Ureter (tissue), 1 donor: Measurements from ENCODE around the gene ACTN2. TPM values are rescaled to one million over a fixed set of nuclear protein-coding genes. Genes with fewer than 3 reads are reported as not detected.

Source experiments
- DNase-seq: peaks from one replicate; pipeline ENCODE4 v3.0.0-alpha.2; 2020; ENCODE audit warnings: low spot score
- total RNA-seq: library from RNA; stranded (reverse); gene quantifications from one replicate; pipeline ENCODE4 v1.2.4, GENCODE V29; 2023
- donor health status: DM: yes; HTN: yes; CAD: no.

Gene ACTN2
- total RNA-seq, 1 donor from 2014 or later, result 6.7 TPM

DNA sequence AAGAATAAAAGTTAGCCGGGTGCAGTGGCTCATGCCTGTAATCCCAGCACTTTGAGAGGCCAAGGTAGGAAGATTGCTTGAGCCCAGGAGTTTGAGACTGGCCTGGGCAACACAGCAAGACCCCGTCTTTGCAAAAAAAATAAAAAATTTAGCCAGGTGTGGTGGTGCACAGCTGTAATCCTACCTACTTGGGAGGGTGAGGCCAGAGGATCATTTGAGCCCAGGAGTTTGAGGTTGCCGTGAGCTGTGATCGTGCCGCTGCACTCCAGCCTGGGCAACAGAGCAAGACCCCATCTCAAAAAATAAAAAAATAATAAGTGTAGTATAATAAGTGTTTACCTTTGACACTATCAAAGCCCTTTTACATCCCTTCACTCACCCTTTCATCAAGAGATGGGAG, 5.0 kb downstream of the ACTN2 start:
- no peak for DNase-seq

- no peak for DNase-seq
These were observed 5.8 kb downstream of the ACTN2 start for GRCh38 chr1:236692128-236692527.

DNA sequence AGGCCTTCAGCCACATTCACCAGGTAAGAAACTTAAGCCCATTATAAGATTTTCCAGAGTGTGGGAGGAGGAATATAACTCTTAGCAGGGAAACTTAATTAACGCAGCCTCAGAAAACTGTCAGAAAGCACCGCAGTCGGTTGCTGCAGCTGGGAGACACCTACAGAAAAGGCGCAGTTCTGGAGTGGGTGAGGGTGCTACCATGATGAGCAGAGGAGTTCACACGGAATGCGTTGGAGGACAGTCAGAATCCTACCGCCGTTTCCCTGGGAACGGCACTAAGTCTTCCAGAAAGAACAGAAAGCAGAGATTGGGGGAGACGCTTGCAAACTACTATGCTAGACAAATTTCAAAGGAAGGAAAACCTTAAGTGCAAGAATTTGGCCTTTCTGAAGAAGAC, 6.4 kb downstream of the ACTN2 start:
- no peak for DNase-seq

DNA sequence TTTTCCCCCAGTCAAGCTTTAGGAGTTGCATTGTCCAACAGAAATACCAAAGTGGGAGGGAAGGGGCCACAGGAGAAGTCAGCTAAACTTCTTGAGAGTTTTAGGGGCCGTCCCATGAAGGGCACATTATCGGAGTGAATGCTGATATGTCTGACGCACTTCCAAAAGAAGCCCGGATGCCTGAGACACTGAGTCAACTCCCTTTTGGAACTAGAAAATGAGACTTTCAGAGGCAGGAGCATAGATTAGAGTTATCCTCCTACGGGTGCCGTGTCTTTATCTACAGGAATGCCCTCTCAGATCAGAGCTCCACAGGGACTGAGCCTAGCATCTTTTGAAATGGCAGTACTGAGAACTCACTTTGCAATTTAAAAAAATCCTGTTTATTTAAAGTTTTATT, 13.1 kb downstream of the ACTN2 start:
- DNase-seq, result no peak

GRCh38 chr1:236700903-236701302, 14.6 kb downstream of the ACTN2 start:
- DNase-seq, result no peak

GRCh38 chr1:236701782-236702181, 15.5 kb downstream of the ACTN2 start:
- DNase-seq, result no peak

DNA sequence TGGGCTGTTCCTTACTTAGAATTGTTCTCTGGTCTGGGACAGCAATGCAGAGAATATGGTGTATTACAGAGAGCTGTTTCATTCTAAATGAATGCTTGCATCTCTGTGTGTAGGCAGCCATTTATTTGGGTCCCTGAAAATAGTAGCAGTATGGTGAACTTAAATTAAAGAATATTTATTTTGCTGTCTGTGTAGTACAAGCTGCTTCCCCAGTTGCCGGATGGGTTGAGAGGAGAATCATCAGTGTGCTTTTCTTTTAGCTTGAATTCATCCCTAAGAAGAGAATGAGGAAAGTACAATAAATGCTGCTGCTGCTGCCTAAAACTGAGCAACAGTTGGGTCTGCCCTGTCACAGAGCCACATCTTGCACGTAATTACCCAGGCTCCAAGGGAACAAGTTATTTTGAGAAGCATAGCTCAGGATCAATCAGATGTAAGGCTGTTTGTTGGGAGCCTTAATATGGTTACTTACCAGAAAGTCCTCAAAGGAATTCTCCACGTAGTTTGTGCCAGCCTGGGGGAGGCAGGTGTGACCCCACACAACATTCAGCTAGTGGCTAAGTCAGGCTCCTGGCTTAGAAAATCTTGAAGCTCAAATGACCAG, 16.6 kb downstream of the ACTN2 start:
- DNase-seq, result no peak

GRCh38 chr1:236705771-236706170, 19.5 kb downstream of the ACTN2 start:
- no peak for DNase-seq

DNA sequence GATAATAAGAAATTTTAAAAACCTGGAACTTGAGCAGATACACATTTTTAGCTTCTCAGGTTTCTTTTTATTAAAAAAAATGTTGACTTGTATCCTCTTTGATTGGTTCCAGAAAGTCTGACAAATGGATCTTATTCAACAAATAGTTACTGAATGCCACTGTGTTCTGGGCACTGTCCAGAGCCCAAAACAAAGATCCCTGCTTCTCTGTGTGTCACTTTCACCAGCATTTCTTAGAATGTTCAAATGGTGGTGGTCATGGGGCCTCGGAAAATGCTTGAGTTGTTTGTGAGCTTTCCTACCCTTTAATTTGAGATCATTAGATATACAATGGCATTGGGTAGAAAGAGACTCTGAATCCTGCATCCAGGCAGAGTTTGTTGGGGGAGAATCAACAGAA, 19.9 kb downstream of the ACTN2 start:
- DNase-seq, result no peak

- DNase-seq, result no peak
These were observed 24.1 kb downstream of the ACTN2 start for GRCh38 chr1:236710328-236710892.

- DNase-seq, result no peak
These were observed 29.9 kb downstream of the ACTN2 start for GRCh38 chr1:236716160-236716559.

- no peak for DNase-seq
These were observed 31.5 kb downstream of the ACTN2 start for GRCh38 chr1:236717811-236718210.

- DNase-seq, result no peak
These were observed 32.0 kb downstream of the ACTN2 start for GRCh38 chr1:236718328-236718727.

GRCh38 chr1:236720206-236720605, 33.9 kb downstream of the ACTN2 start:
- DNase-seq, result no peak

GRCh38 chr1:236720611-236721010, 34.3 kb downstream of the ACTN2 start:
- no peak for DNase-seq

- DNase-seq, result no peak
These were observed 37.8 kb downstream of the ACTN2 start for GRCh38 chr1:236724049-236724448.

DNA sequence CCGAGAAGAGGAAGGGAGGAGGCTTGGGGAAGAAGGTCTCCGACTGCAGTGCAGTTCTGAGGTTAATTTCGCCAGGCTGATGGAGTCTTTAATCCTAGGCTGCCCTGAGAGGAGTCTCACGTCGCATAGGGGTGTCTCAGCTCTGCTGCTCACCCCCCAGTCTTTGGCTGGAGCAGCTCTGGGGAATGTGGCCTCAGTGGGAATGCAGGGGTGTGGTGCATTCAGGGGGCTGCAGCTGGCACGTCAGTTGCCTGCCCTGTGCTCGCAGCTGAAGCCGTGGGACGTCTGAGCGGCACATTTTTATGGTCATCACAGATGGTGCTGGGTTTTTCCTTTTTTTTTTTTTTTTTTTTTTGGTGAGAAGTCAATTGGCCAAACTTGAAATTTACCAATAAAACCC, 38.2 kb downstream of the ACTN2 start:
- DNase-seq, result no peak

- no peak for DNase-seq
These were observed 39.4 kb downstream of the ACTN2 start for GRCh38 chr1:236725668-236726067.

DNA sequence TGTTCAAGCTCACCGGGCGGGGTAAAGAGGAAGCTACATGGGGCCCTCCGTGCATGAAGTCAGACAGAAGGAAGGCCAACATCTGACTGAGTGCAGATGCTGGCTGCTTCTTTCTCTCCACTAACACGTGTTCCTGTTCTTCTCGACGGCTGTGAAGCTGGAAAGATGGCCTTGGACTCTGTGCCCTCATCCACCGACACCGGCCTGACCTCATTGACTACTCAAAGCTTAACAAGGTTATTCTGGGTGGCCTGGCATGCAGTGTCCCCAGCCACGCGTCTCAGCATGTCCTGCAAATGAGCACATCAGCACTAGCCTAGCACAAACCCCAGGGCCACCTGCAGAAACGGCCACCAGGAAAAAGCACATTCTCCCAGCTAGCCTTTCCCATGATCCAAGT, 41.2 kb downstream of the ACTN2 start:
- DNase-seq, result no peak

GRCh38 chr1:236728752-236729151, 42.5 kb downstream of the ACTN2 start:
- DNase-seq, result no peak

DNA sequence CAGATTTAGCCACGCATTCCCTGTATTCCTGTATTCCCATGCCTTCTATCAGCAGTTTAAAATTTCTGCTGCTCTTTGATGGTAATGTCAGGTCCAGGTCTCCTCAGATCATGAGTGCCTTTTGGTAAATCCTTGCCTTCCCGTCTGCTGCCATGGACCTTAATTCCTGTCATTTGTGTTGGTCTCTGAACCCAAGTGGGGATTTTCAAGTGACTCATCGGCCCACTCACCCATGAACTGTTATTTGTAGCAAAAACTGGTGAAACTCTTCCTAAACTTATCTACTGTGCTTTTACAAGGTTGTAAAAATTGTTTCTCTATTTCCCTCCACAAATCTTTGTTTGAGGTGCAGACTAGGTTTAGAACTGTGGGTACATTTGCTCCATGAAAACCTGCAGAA, 47.4 kb downstream of the ACTN2 start:
- DNase-seq, result no peak

- DNase-seq, result no peak
These were observed 48.0 kb downstream of the ACTN2 start for GRCh38 chr1:236734141-236734765.

DNA sequence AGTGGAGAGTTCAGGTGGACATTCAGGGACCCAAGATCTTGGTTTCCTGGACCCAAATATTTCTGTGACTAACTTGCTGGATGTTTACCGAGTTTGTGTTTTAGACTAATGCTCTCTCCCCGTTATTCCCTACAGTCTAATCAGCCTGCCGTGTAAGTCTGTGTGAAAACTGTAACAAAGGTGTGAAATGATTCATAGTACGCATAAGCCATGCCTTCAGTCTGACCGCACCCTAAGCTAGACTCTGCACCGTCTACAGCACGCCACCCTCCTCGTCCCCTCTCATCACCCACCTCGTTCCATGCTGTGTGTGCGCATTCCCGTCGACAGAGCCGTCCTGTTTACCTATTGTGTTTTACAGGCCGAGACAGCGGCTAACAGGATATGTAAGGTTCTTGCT, 50.5 kb downstream of the ACTN2 start:
- DNase-seq, result no peak

- no peak for DNase-seq
These were observed 55.5 kb downstream of the ACTN2 start for GRCh38 chr1:236741753-236742152.
